Left hindlimb (tissue), 1 donor: Measurements from ENCODE around the gene HDAC4.

Experiments
- DNase-seq: peaks from one replicate; pipeline ENCODE4 v3.0.0-alpha.2; 2018

Gene HDAC4

GRCh38 chr2:239246723-239247122, 154.1 kb downstream of the HDAC4 start:
- DNase-seq = no peak

GRCh38 chr2:239245872-239246721, 154.7 kb downstream of the HDAC4 start:
- DNase-seq = peak; percentile 48

GRCh38 chr2:239245107-239245506, 155.7 kb downstream of the HDAC4 start:
- no peak for DNase-seq

GRCh38 chr2:239244625-239245024, 156.2 kb downstream of the HDAC4 start:
- peak; percentile 24 for DNase-seq

GRCh38 chr2:239241431-239241960, 159.3 kb downstream of the HDAC4 start:
- DNase-seq = no peak

- no peak for DNase-seq
Measured at GRCh38 chr2:239240414-239240881, 160.4 kb downstream of the HDAC4 start.

- DNase-seq = peak; percentile 50
Measured at GRCh38 chr2:239239607-239240413, 161.0 kb downstream of the HDAC4 start.

GRCh38 chr2:239238839-239239606, 161.8 kb downstream of the HDAC4 start:
- no peak for DNase-seq

- DNase-seq = no peak
Measured at GRCh38 chr2:239238381-239238780, 162.4 kb downstream of the HDAC4 start.

GRCh38 chr2:239236808-239237205, 164.0 kb downstream of the HDAC4 start:
- no peak for DNase-seq

- DNase-seq = no peak
Measured at GRCh38 chr2:239236043-239236807, 164.6 kb downstream of the HDAC4 start.

- no peak for DNase-seq
Measured at GRCh38 chr2:239235311-239235710, 165.5 kb downstream of the HDAC4 start.

GRCh38 chr2:239234191-239235175, 166.3 kb downstream of the HDAC4 start:
- DNase-seq = no peak

GRCh38 chr2:239233576-239233975, 167.2 kb downstream of the HDAC4 start:
- DNase-seq = no peak

- DNase-seq = no peak
Measured at GRCh38 chr2:239232195-239232578, 168.6 kb downstream of the HDAC4 start.

- DNase-seq = no peak
Measured at GRCh38 chr2:239231231-239232194, 169.3 kb downstream of the HDAC4 start.

GRCh38 chr2:239230318-239231052, 170.3 kb downstream of the HDAC4 start:
- DNase-seq = no peak

- no peak for DNase-seq
Measured at GRCh38 chr2:239229545-239230279, 171.1 kb downstream of the HDAC4 start.
